Prostate gland (tissue), 2 donors: Measurements from ENCODE around the gene UCN2. TPM values are rescaled to one million over a fixed set of nuclear protein-coding genes. Genes with fewer than 3 reads are reported as not detected.
A peak's percentile ranks its signal among the peaks of the same experiment; 100 is the strongest.

Source experiments
- DNase-seq: peaks from one replicate; pipeline ENCODE4 v3.0.0-alpha.2; 2019; ENCODE audit warnings: low spot score
- H3K27ac ChIP-seq, 2 donors: fragments of 200-600 bp; sonication (generic); 2 replicates each; pipeline ENCODE4 v1.5.1; 2017 to 2019
- H3K27me3 ChIP-seq: fragments of 200-600 bp; sonication (generic); replicated peaks from 2 replicates; pipeline ENCODE4 v1.5.1; 2019; ENCODE audit not compliant: insufficient read depth
- H3K36me3 ChIP-seq, 2 donors: fragments of 200-600 bp; sonication (generic); 1 replicate in 1 of 2; 2 replicates in 1 of 2; pipeline versions ENCODE4 v1.5.1 to v1.8.1; 2017 to 2019
- H3K4me1 ChIP-seq: fragments of 200-600 bp; sonication (generic); replicated peaks from 2 replicates; pipeline ENCODE4 v1.5.1; 2019
- H3K4me3 ChIP-seq, 2 donors: fragments of 200-600 bp; sonication (generic); 2 replicates each; pipeline ENCODE4 v1.5.1; 2017 to 2019
- H3K9me3 ChIP-seq: fragments of 200-600 bp; sonication (generic); 2 replicates; pipeline ENCODE4 v1.5.1; 2017
- CTCF ChIP-seq, 4 experiments: fragments of 200-600 bp in 2 of 4; fragments of 450-650 bp in 2 of 4; sonication (generic) in 2 of 4; IDR thresholded peaks; 1 replicate in 3 of 4; 2 replicates in 1 of 4; pipeline ENCODE4 v1.5.1; 2016 to 2019; ENCODE audit warnings: antibody characterized with exemption in 4 of 4, mild to moderate bottlenecking in 2 of 4, moderate library complexity in 2 of 4
- POLR2A ChIP-seq: fragments of 450-650 bp; IDR thresholded peaks from one replicate; pipeline ENCODE4 v1.6.1; 2016; ENCODE audit warnings: antibody characterized with exemption, mild to moderate bottlenecking
- POLR2AphosphoS5 ChIP-seq: sonication (generic); formaldehyde crosslinking; IDR thresholded peaks from one replicate; pipeline ENCODE4 v1.6.1; 2017; ENCODE audit warnings: antibody characterized with exemption
- WGBS: methylation state at CpG from one replicate; pipeline ENCODE4 v1.1.5; 2018; 5-methylcytosine and 5-hydroxymethylcytosine counted together
- intact Hi-C: fragments of 100-400 bp; cut with DNase I; formaldehyde crosslinking; loops from one replicate; pipeline ENCODE4 v1.14.2; 2022
- total RNA-seq, 2 donors: library from RNA; depleted of rRNA; stranded (reverse); fragments of >200 nt; gene quantifications; one replicate each; pipeline ENCODE4 v1.1.0, GENCODE V29; 2016

UCN2 gene
- total RNA-seq = 1 to 10 TPM in 1 of 2 donors, under 1 TPM in 1; 0.85 to 1.6 TPM

- no peaks in the 10 kb centered on the region for H3K36me3 ChIP-seq
- no peak within 1 kb of the TSS for H3K27ac ChIP-seq
- no peak for TF ChIP-seq POLR2A
- no peak for TF ChIP-seq CTCF (IDR thresholded peaks at IDR 0.05)
- no peak for TF ChIP-seq POLR2AphosphoS5
- no peaks in the 10 kb centered on the region for H3K4me1 ChIP-seq
- no peaks in the 10 kb centered on the region for H3K27me3 ChIP-seq
- intact Hi-C loops = no loop called here
- H3K4me3 ChIP-seq = no peak within 1 kb of the TSS
- no peaks in the 10 kb centered on the region for H3K9me3 ChIP-seq
- no peak for DNase-seq
- WGBS = 73% methylated on average over 6 of the region's 6 CpGs
Measured at GRCh38 chr3:48563382-48563918, at the start of gene UCN2. Gene UCN2 (minus strand): TSS chr3:48563781. CDS start chr3:48563124, 657 bp downstream.

- no peaks in the 10 kb centered on the region for H3K4me1 ChIP-seq
- intact Hi-C loops = loop anchor here (10.0 kb wide), 1 partner anchor 158 kb away; no protein-coding TSS in a partner anchor
- no peaks in the 10 kb centered on the region for H3K27me3 ChIP-seq
- no peak for TF ChIP-seq POLR2A
- DNase-seq = no peak
- H3K9me3 ChIP-seq = no peaks in the 10 kb centered on the region
- no peak overlapping the region for H3K27ac ChIP-seq
- no peak overlapping the region for H3K4me3 ChIP-seq
- no peaks in the 10 kb centered on the region for H3K36me3 ChIP-seq
- WGBS = 61% methylated on average over 1 of the region's 1 CpG
Measured at GRCh38 chr3:48612309-48612708, 48.7 kb upstream of the UCN2 start.

- H3K27me3 ChIP-seq = no peaks in the 10 kb centered on the region
- H3K36me3 ChIP-seq = peaks cover 5 to 8% of the 10 kb centered on the region in 2 donors
- DNase-seq = peak; percentile 89
- H3K4me3 ChIP-seq = peak within 1 kb of the TSS; percentile 88 to 91
- no peaks in the 10 kb centered on the region for H3K4me1 ChIP-seq
- H3K9me3 ChIP-seq = no peaks in the 10 kb centered on the region
- H3K27ac ChIP-seq = peak within 1 kb of the TSS; percentile 84 to 88
- TF ChIP-seq CTCF (IDR thresholded peaks at IDR 0.05) (peak; percentile 47 to 96 (median 88)), POLR2AphosphoS5 (peak; percentile 98), POLR2A (peak; percentile 90)
- 2% methylated on average over 84 of the region's 86 CpGs for WGBS
- intact Hi-C loops = loop anchor here (2.0 to 10.0 kb wide), 2 partner anchors 51 to 155 kb away; no protein-coding TSS in a partner anchor
Measured at GRCh38 chr3:48609088-48610005, 45.8 kb upstream of the UCN2 start, which contains the start of gene UQCRC1. Gene UQCRC1 (minus strand): TSS chr3:48609646. CDS start chr3:48609620, 26 bp downstream.

GRCh38 chr3:48607519-48607918 lies 43.9 kb upstream of the UCN2 start:
- Histone ChIP-seq H3K36me3 (peaks cover 18 to 24% of the 10 kb centered on the region in 2 donors), H3K4me1 (no peaks in the 10 kb centered on the region), H3K27me3 (no peaks in the 10 kb centered on the region), H3K9me3 (no peaks in the 10 kb centered on the region), H3K4me3 (no peak overlapping the region), H3K27ac (no peak overlapping the region)
- intact Hi-C loops = no loop called here
- DNase-seq = no peak
- 94% methylated on average over 5 of the region's 5 CpGs for WGBS
- no peak for TF ChIP-seq CTCF (IDR thresholded peaks at IDR 0.05)
- no peak for TF ChIP-seq POLR2AphosphoS5
- TF ChIP-seq POLR2A = no peak

- peaks cover 19% of the 10 kb centered on the region for H3K4me1 ChIP-seq
- WGBS = 47% methylated on average over 2 of the region's 2 CpGs
- no peak overlapping the region for H3K4me3 ChIP-seq
- intact Hi-C loops = no loop called here
- no peaks in the 10 kb centered on the region for H3K27me3 ChIP-seq
- H3K27ac ChIP-seq = peak overlapping the region in 1 of 2 donors; percentile 79
- no peaks in the 10 kb centered on the region for H3K9me3 ChIP-seq
- no peak for TF ChIP-seq POLR2AphosphoS5
- TF ChIP-seq CTCF (IDR thresholded peaks at IDR 0.05) = no peak
- no peak for TF ChIP-seq POLR2A
- H3K36me3 ChIP-seq = peaks cover 18 to 40% of the 10 kb centered on the region in 2 donors
- DNase-seq = peak; percentile 15
Measured at GRCh38 chr3:48601622-48601994, 38.0 kb upstream of the UCN2 start.
